Neural progenitor cell (in vitro differentiated cells): Measurements from ENCODE around the gene LRCH4.

Source experiments
- CTCF ChIP-seq: fragments of 200-600 bp; sonication (generic); IDR thresholded peaks from 2 replicates; pipeline ENCODE4 v1.5.1; 2017; ENCODE audit warnings: antibody characterized with exemption, mild to moderate bottlenecking
- EZH2phosphoT487 ChIP-seq: fragments of 200-600 bp; sonication (generic); IDR thresholded peaks from 2 replicates; pipeline ENCODE4 v1.6.1; 2017; ENCODE audit warnings: antibody characterized with exemption

- TF ChIP-seq CTCF (no peak), EZH2phosphoT487 (no peak)
These were observed 47.1 kb downstream of the LRCH4 start, which contains the start of gene AGFG2 for GRCh38 chr7:100538654-100539435.
